GM19455 (cell line): ENCODE measurements around the gene RUSF1.
"Not testable (repeated sequence)": the region's sequence is repeated elsewhere in the genome, so short reads cannot be mapped to it uniquely, and the experiment has no call there.

Source experiments
- ATAC-seq: cut with Tn5 transposase; IDR thresholded peaks from one replicate; pipeline ENCODE4 v1.9.1; 2021; ENCODE audit not compliant: unreplicated experiment

The RUSF1 gene

GRCh38 chr16:31507929-31508705 lies at the start of gene RUSF1:
Gene RUSF1, minus strand, starts transcription at chr16:31508391. Its CDS starts 18 bp downstream, at chr16:31508373.
- ATAC-seq, result peak; percentile 82

- no peak for ATAC-seq
Observed at GRCh38 chr16:31542763-31543162, 34.6 kb upstream of the RUSF1 start.

- not testable (repeated sequence) for ATAC-seq
Observed at GRCh38 chr16:31539762-31540161, 31.6 kb upstream of the RUSF1 start.

- ATAC-seq, result not testable (repeated sequence)
Observed at GRCh38 chr16:31538243-31538598, 30.0 kb upstream of the RUSF1 start.

- ATAC-seq, result no peak
Observed at GRCh38 chr16:31537362-31538242, 29.4 kb upstream of the RUSF1 start.

- no peak for ATAC-seq
Observed at GRCh38 chr16:31536804-31537361, 28.7 kb upstream of the RUSF1 start.

GRCh38 chr16:31535737-31536136 lies 27.5 kb upstream of the RUSF1 start:
- ATAC-seq, result no peak

GRCh38 chr16:31532896-31533295 lies 24.7 kb upstream of the RUSF1 start:
- no peak for ATAC-seq

- no peak for ATAC-seq
Observed at GRCh38 chr16:31532120-31532519, 23.9 kb upstream of the RUSF1 start.

- no peak for ATAC-seq
Observed at GRCh38 chr16:31531096-31531495, 22.9 kb upstream of the RUSF1 start.

- ATAC-seq, result no peak
Observed at GRCh38 chr16:31530405-31530804, 22.2 kb upstream of the RUSF1 start.

- no peak for ATAC-seq
Observed at GRCh38 chr16:31529937-31530312, 21.7 kb upstream of the RUSF1 start.

- ATAC-seq, result no peak
Observed at GRCh38 chr16:31529108-31529936, 21.1 kb upstream of the RUSF1 start.

- ATAC-seq, result no peak
Observed at GRCh38 chr16:31528523-31529107, 20.4 kb upstream of the RUSF1 start.

GRCh38 chr16:31527734-31528274 lies 19.6 kb upstream of the RUSF1 start, which contains the start of gene AHSP:
Gene AHSP, plus strand, starts transcription at chr16:31527900. Its CDS starts 240 bp downstream, at chr16:31528140.
- ATAC-seq, result no peak

- no peak for ATAC-seq
Observed at GRCh38 chr16:31525113-31525512, 16.9 kb upstream of the RUSF1 start.

- ATAC-seq, result not testable (repeated sequence)
Observed at GRCh38 chr16:31523768-31524167, 15.6 kb upstream of the RUSF1 start.

GRCh38 chr16:31522071-31522470 lies 13.9 kb upstream of the RUSF1 start:
- no peak for ATAC-seq

GRCh38 chr16:31521368-31521767 lies 13.2 kb upstream of the RUSF1 start:
- ATAC-seq, result no peak

- ATAC-seq, result no peak
Observed at GRCh38 chr16:31519759-31520431, 11.7 kb upstream of the RUSF1 start.
